H1 (cell line): ENCODE results near the gene KANSL1L. TPM values are rescaled to one million over a fixed set of nuclear protein-coding genes. Genes with fewer than 3 reads are reported as not detected.

ENCODE experiments used
- CTCF ChIA-PET: fragments of 300-600 bp; sonication (Branson Sonifier 250); formaldehyde crosslinking; loops from one replicate; lab custom pipeline; 2021; ENCODE audit not compliant: partially characterized antibody; lab: Charles Lee
- POLR2A ChIA-PET: fragments of 300-600 bp; sonication (Branson Sonifier 250); formaldehyde crosslinking; loops from one replicate; lab custom pipeline; 2021; ENCODE audit warnings: inconsistent platforms; ENCODE audit not compliant: partially characterized antibody; lab: Charles Lee
- DNase-seq, 2 experiments: peaks; one replicate each; pipeline versions ENCODE4 v3.0.0 to v3.0.0-alpha.2; 2010 to 2022; ENCODE audit warnings: low spot score in 2 of 2, low read depth in 1 of 2, mixed read lengths in 1 of 2
- FAIRE-seq: peaks from 2 replicates; lab custom pipeline; 2011; peaks lifted over from hg19 to GRCh38; lab: Jason Lieb, UNC
- H2AFZ ChIP-seq: 2 replicates; pipeline ENCODE4 v1.8.1; 2012; ENCODE audit warnings: low read length, inconsistent platforms
- H2AK5ac ChIP-seq: 2 replicates; pipeline ENCODE4 v1.6.1; 2013; ENCODE audit warnings: low read depth, low read length
- H2BK120ac ChIP-seq: replicated peaks from 2 replicates; pipeline ENCODE3; 2013; ENCODE audit warnings: low read depth, low read length, inconsistent platforms
- H2BK12ac ChIP-seq: 2 replicates; pipeline ENCODE4 v1.6.1; 2013; ENCODE audit warnings: low read depth, low read length
- H2BK15ac ChIP-seq: 2 replicates; pipeline ENCODE4 v1.6.1; 2013; ENCODE audit warnings: low read length
- H2BK20ac ChIP-seq: 2 replicates; pipeline ENCODE4 v1.6.1; 2013; ENCODE audit warnings: low read length
- H2BK5ac ChIP-seq: 2 replicates; pipeline ENCODE4 v1.6.1; 2013; ENCODE audit warnings: low read depth, low read length
- H3K14ac ChIP-seq: 2 replicates; pipeline ENCODE4 v1.6.1; 2013; ENCODE audit warnings: inconsistent platforms; ENCODE audit not compliant: insufficient read length
- H3K18ac ChIP-seq: 2 replicates; pipeline ENCODE4 v1.6.1; 2013; ENCODE audit warnings: low read length; ENCODE audit errors: extremely low read depth
- H3K23ac ChIP-seq: 2 replicates; pipeline ENCODE4 v1.6.1; 2013; ENCODE audit warnings: inconsistent platforms; ENCODE audit not compliant: insufficient read length
- H3K23me2 ChIP-seq: 2 replicates; pipeline ENCODE4 v1.6.1; 2013; ENCODE audit warnings: low read depth, low read length
- H3K27ac ChIP-seq: 2 replicates; pipeline ENCODE4 v1.6.1; 2011; ENCODE audit warnings: low read depth, low read length, inconsistent platforms
- H3K27me3 ChIP-seq, 4 experiments: replicated peaks in 1 of 4; 1 replicate in 1 of 4; 2 replicates in 3 of 4; pipeline versions ENCODE4 v1.6.1 to v1.8.1; 2011 to 2013; ENCODE audit warnings: low read length in 3 of 4, mild to moderate bottlenecking in 3 of 4, inconsistent platforms in 2 of 4, mixed read lengths in 2 of 4, moderate library complexity in 1 of 4; ENCODE audit not compliant: control insufficient read depth in 3 of 4, insufficient read depth in 3 of 4; ENCODE audit errors: extremely low read depth in 1 of 4
- H3K36me3 ChIP-seq, 4 experiments: 2 replicates each; pipeline versions ENCODE4 v1.6.1 to v1.8.1; 2011 to 2013; ENCODE audit warnings: mild to moderate bottlenecking in 4 of 4, low read length in 3 of 4, moderate library complexity in 2 of 4, control low read depth in 1 of 4, inconsistent platforms in 1 of 4; ENCODE audit not compliant: insufficient read depth in 4 of 4, control insufficient read depth in 2 of 4
- H3K4ac ChIP-seq: replicated peaks from 2 replicates; pipeline ENCODE3; 2013; ENCODE audit warnings: low read length, low read depth, mixed read lengths, inconsistent platforms; ENCODE audit not compliant: insufficient read length
- H3K4me1 ChIP-seq, 4 experiments: replicated peaks in 1 of 4; 1 replicate in 1 of 4; 2 replicates in 3 of 4; pipeline versions ENCODE4 v1.6.1 to v1.8.1; 2011 to 2013; ENCODE audit warnings: low read length in 3 of 4, inconsistent platforms in 2 of 4, mixed read lengths in 1 of 4; ENCODE audit not compliant: insufficient read depth in 4 of 4, control insufficient read depth in 3 of 4
- H3K4me2 ChIP-seq, 2 experiments: 2 replicates each; pipeline versions ENCODE4 v1.6.1 to v1.8.1; 2011 to 2013; ENCODE audit warnings: low read depth in 2 of 2, low read length in 2 of 2, control low read depth in 1 of 2, inconsistent platforms in 1 of 2, mild to moderate bottlenecking in 1 of 2; ENCODE audit not compliant: insufficient read depth in 1 of 2
- H3K4me3 ChIP-seq, 4 experiments: fragments of 200-600, 300-600 bp in 1 of 4; sonication (generic), shearing (Covaris generic), sonication (Bioruptor Twin) in 1 of 4; 2 replicates each; pipeline versions ENCODE4 v1.5.1 to v1.8.1; 2011 to 2016; ENCODE audit warnings: low read length in 4 of 4, low read depth in 3 of 4, control low read depth in 2 of 4, inconsistent platforms in 2 of 4, mild to moderate bottlenecking in 2 of 4, mixed read lengths in 1 of 4, moderate library complexity in 1 of 4; ENCODE audit not compliant: insufficient read depth in 2 of 4; ENCODE audit errors: extremely low read depth in 1 of 4
- H3K56ac ChIP-seq: replicated peaks from 2 replicates; pipeline ENCODE3; 2013; ENCODE audit warnings: low read depth, mild to moderate bottlenecking, mixed read lengths, low read length, inconsistent platforms; ENCODE audit not compliant: insufficient read length
- H3K79me1 ChIP-seq: 2 replicates; pipeline ENCODE4 v1.6.1; 2013; ENCODE audit warnings: low read depth, low read length, control low read depth
- H3K79me2 ChIP-seq, 2 experiments: 2 replicates each; pipeline versions ENCODE4 v1.6.1 to v1.8.1; 2012 to 2013; ENCODE audit warnings: low read length in 2 of 2, mild to moderate bottlenecking in 2 of 2, inconsistent platforms in 1 of 2; ENCODE audit not compliant: insufficient read depth in 2 of 2, control insufficient read depth in 1 of 2
- H3K9ac ChIP-seq, 4 experiments: replicated peaks in 1 of 4; 1 replicate in 1 of 4; 2 replicates in 3 of 4; pipeline versions ENCODE4 v1.6.1 to v1.8.1; 2011 to 2013; ENCODE audit warnings: low read depth in 3 of 4, low read length in 3 of 4, control low read depth in 2 of 4, mild to moderate bottlenecking in 2 of 4, moderate library complexity in 2 of 4, inconsistent platforms in 1 of 4; ENCODE audit errors: extremely low read depth in 1 of 4
- H3K9me3 ChIP-seq, 2 experiments: 2 replicates each; pipeline versions ENCODE4 v1.6.1 to v1.8.1; 2012 to 2013; ENCODE audit warnings: mild to moderate bottlenecking in 2 of 2, moderate library complexity in 2 of 2, control low read depth in 1 of 2, inconsistent platforms in 1 of 2, low read depth in 1 of 2, low read length in 1 of 2, mixed read lengths in 1 of 2; ENCODE audit not compliant: insufficient read depth in 2 of 2
- H4K20me1 ChIP-seq, 2 experiments: replicated peaks in 1 of 2; 2 replicates each; pipeline versions ENCODE3 to v1.8.1; 2011 to 2013; ENCODE audit warnings: inconsistent platforms in 2 of 2, low read length in 2 of 2, mild to moderate bottlenecking in 1 of 2; ENCODE audit not compliant: insufficient read depth in 2 of 2, control insufficient read depth in 1 of 2
- H4K5ac ChIP-seq: 2 replicates; pipeline ENCODE4 v1.6.1; 2013; ENCODE audit warnings: low read length, low read depth, mixed read lengths, inconsistent platforms; ENCODE audit not compliant: insufficient read length
- H4K8ac ChIP-seq: 2 replicates; pipeline ENCODE4 v1.8.0; 2013; ENCODE audit warnings: mild to moderate bottlenecking, moderate library complexity, low read length, inconsistent platforms; ENCODE audit not compliant: insufficient read depth; ENCODE audit errors: extremely low read depth
- H4K91ac ChIP-seq: replicated peaks from 2 replicates; pipeline ENCODE3; 2013; ENCODE audit warnings: low read length, mixed read lengths, inconsistent platforms; ENCODE audit not compliant: insufficient read length
- EGR1 ChIP-seq: IDR thresholded peaks from 2 replicates; pipeline ENCODE4 v1.6.1; 2011; ENCODE audit warnings: low read depth, low read length, borderline replicate concordance
- EP300 ChIP-seq, 2 experiments: IDR thresholded peaks; 1 replicate in 1 of 2; 2 replicates in 1 of 2; pipeline ENCODE4 v1.6.1; 2011 to 2012; ENCODE audit warnings: low read depth in 2 of 2, low read length in 2 of 2, mild to moderate bottlenecking in 2 of 2, borderline replicate concordance in 1 of 2, inconsistent platforms in 1 of 2, moderate library complexity in 1 of 2
- POLR2A ChIP-seq, 2 experiments: IDR thresholded peaks; 1 replicate in 1 of 2; 2 replicates in 1 of 2; pipeline ENCODE4 v1.6.1; 2011; ENCODE audit warnings: low read depth in 2 of 2, low read length in 2 of 2, mild to moderate bottlenecking in 2 of 2; ENCODE audit errors: control extremely low read depth in 1 of 2
- POU5F1 ChIP-seq: IDR thresholded peaks from 2 replicates; pipeline ENCODE4 v1.6.1; 2011; ENCODE audit warnings: low read depth, mild to moderate bottlenecking, low read length, moderate library complexity
- RAD21 ChIP-seq, 2 experiments: IDR thresholded peaks in 1 of 2; conservative IDR thresholded peaks in 1 of 2; 2 replicates each; pipeline ENCODE4 v1.6.1; 2011; ENCODE audit warnings: low read depth in 2 of 2, low read length in 2 of 2, improper control_type of control experiment in 1 of 2, inconsistent platforms in 1 of 2, mild to moderate bottlenecking in 1 of 2, moderate library complexity in 1 of 2
- SP1 ChIP-seq: IDR thresholded peaks from 2 replicates; pipeline ENCODE4 v1.6.1; 2011; ENCODE audit warnings: low read depth, low read length
- SUZ12 ChIP-seq: fragments of 200-600 bp; sonication (generic); IDR thresholded peaks from 2 replicates; pipeline ENCODE4 v1.6.1; 2012; ENCODE audit warnings: mild to moderate bottlenecking, inconsistent platforms, low read length, moderate library complexity, mixed read lengths
- TAF7 ChIP-seq: optimal IDR thresholded peaks from 2 replicates; pipeline ENCODE3; 2011; ENCODE audit warnings: low read depth, mild to moderate bottlenecking, inconsistent platforms, low read length, moderate library complexity, borderline replicate concordance
- WGBS, 2 experiments: shearing (Covaris generic) in 1 of 2; methylation state at CpG; one replicate each; pipeline versions ENCODE4 v1.1.6 to v1.1.7; 2013 to 2015; ENCODE audit warnings: low lambda C conversion rate in 2 of 2, mixed read lengths in 2 of 2, inconsistent platforms in 1 of 2, low coverage in 1 of 2, missing lambda C conversion rate in 1 of 2; ENCODE audit not compliant: insufficient replicate concordance in 2 of 2, insufficient coverage in 1 of 2, insufficient read length in 1 of 2; ENCODE audit errors: extremely low coverage in 1 of 2, missing lambda C conversion rate in 1 of 2; 5-methylcytosine and 5-hydroxymethylcytosine counted together
- polyA plus RNA-seq, 7 experiments: library from polyadenylated mRNA; depleted of rRNA in 3 of 7; stranded (reverse) in 5 of 7; unstranded in 2 of 7; fragments of >200 nt in 5 of 7; fragments of 200-250 nt in 2 of 7; gene quantifications; 1 replicate in 5 of 7; 2 replicates in 1 of 7; 4 replicates in 1 of 7; pipeline versions ENCODE4 v1.2.1 to v1.2.3, GENCODE V29; 2011 to 2013; ENCODE audit warnings: missing spikeins in 2 of 7, mixed read lengths in 2 of 7
- total RNA-seq: library from RNA; stranded (reverse); fragmentation: NEBNext Ultra II Directional; extraction: Animal tissue kit (Norgen Biotek cat#: 25700); gene quantifications from 2 replicates; pipeline ENCODE4 v1.2.1, GENCODE V29; 2021
- TF ChIP-seq, protein P1 (sequence below): IDR thresholded peaks from 2 replicates; pipeline ENCODE4 v1.6.1; 2012; ENCODE audit warnings: low read length, inconsistent platforms

Gene KANSL1L
- total and polyA plus RNA-seq, 2 of the 8 experiments (the other 6 are each of a cell fraction or from before 2014, with no cell fraction given) = 5.4 to 17.2 TPM

DNA sequence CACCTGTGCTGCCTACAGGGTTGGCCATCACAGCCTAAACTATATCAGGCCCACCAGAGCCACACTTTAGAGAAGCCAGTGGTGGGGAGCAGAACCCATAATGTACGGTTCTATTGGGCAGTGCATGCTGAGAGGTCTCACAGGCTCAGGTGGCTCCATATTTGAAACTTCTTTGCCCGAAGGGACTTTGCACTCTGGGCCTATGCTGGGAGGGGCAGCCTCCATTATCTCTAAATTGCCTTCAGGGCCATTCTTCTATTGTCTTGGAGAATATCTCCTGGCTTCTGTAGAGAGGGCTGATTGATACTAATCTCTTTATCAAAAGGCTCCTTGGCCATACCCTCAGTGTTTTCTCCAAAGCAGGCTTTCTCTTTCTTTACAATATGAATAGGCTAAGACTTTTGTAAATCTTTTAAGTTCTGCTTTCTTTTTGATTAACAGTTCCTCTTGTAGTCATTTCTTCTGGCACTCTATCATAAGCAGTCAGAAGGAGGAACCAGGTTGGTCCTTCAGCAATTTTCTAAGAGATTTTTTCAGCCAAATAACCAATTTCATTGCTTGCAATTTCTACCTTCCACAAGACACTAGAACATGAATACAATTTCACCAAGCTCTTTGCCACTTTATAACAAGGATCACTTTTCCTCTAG is 124.2 kb downstream of the KANSL1L start:
- H3K18ac ChIP-seq = no peak overlapping the region

More for the DNA sequence above, 124.2 kb downstream of the KANSL1L start:
- Histone ChIP-seq H3K27me3 (no peaks in the 10 kb centered on the region), H3K79me1 (no peaks in the 10 kb centered on the region), H3K23ac (no peak overlapping the region), H4K5ac (no peak overlapping the region), H4K91ac (no peak overlapping the region), H2AK5ac (no peak overlapping the region), H3K4me3 (no peak overlapping the region), H4K8ac (no peak overlapping the region), H3K36me3 (peaks cover 0 to 4% (median 0%) of the 10 kb centered on the region in 4 experiments; a peak in 1 of 8 replicates), H2BK20ac (no peak overlapping the region), H3K4ac (no peak overlapping the region), H2BK5ac (no peak overlapping the region), H2AFZ (no peak overlapping the region), H2BK15ac (no peak overlapping the region), H3K23me2 (no peaks in the 10 kb centered on the region), H3K79me2 (no peaks in the 10 kb centered on the region), H3K14ac (no peak overlapping the region), H3K56ac (no peak overlapping the region), H4K20me1 (no peaks in the 10 kb centered on the region), H3K27ac (no peak overlapping the region), H3K4me1 (no peaks in the 10 kb centered on the region), H2BK120ac (no peak overlapping the region), H3K4me2 (no peak overlapping the region), H3K9me3 (peaks cover 0 to 5% of the 10 kb centered on the region in 2 experiments; a peak in 2 of 4 replicates), H2BK12ac (no peak overlapping the region), H3K9ac (no peak overlapping the region)
- 93% methylated on average over 2 of the region's 2 CpGs; no CpG with 5 or more reads in 1 of the 2 experiments for WGBS, 2 experiments
- CTCF ChIA-PET = interaction anchor here (0.7 to 1.6 kb wide), 2 partner anchors 26 to 143 kb away, joined by 3 to 4 read pairs; no protein-coding TSS in a partner anchor
- TF ChIP-seq EP300 (IDR thresholded peaks at IDR 0.05; ENCODE audit: borderline replicate concordance in 1 of 2, low read depth in 2 of 2, low read length in 2 of 2) (no peak), POLR2A (IDR thresholded peaks at IDR 0.05; ENCODE audit: control extremely low read depth in 1 of 2, low read depth in 2 of 2, low read length in 2 of 2) (no peak), RAD21 (IDR thresholded peaks at IDR 0.05 in 1 of 2, conservative IDR thresholded peaks at IDR 0.05 in 1 of 2; ENCODE audit: low read depth in 2 of 2, low read length in 2 of 2) (no peak), POU5F1 (no peak), TAF7 (no peak), SP1 (no peak), EGR1 (no peak), SUZ12 (no peak)
- TF ChIP-seq, protein P1, sequence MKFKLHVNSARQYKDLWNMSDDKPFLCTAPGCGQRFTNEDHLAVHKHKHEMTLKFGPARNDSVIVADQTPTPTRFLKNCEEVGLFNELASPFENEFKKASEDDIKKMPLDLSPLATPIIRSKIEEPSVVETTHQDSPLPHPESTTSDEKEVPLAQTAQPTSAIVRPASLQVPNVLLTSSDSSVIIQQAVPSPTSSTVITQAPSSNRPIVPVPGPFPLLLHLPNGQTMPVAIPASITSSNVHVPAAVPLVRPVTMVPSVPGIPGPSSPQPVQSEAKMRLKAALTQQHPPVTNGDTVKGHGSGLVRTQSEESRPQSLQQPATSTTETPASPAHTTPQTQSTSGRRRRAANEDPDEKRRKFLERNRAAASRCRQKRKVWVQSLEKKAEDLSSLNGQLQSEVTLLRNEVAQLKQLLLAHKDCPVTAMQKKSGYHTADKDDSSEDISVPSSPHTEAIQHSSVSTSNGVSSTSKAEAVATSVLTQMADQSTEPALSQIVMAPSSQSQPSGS = no peak
- FAIRE-seq (no peak), DNase-seq (no peak)
- POLR2A ChIA-PET = no interaction called here
